Muscle of arm (tissue), 12 donors: ENCODE data around the gene CNIH1. TPM values are rescaled to one million over a fixed set of nuclear protein-coding genes. Genes with fewer than 3 reads are reported as not detected.
"Not testable (repeated sequence)": the region's sequence is repeated elsewhere in the genome, so short reads cannot be mapped to it uniquely, and the experiment has no call there.

Experiments
- DNase-seq: peaks from one replicate; pipeline ENCODE4 v3.0.0-alpha.2; 2013
- polyA plus RNA-seq, 12 donors: library from polyadenylated mRNA; unstranded; fragments of 120-200 nt; gene quantifications; one replicate each; pipeline ENCODE4 v1.2.1, GENCODE V29; 2013; ENCODE audit not compliant: insufficient read length in 12 of 12

Gene CNIH1
- polyA plus RNA-seq, 12 donors: 107 to 226 (median 197) TPM; not detected in 1

- no peak for DNase-seq
These were observed 48.9 kb downstream of the CNIH1 start for GRCh38 chr14:54392131-54392859.

- no peak for DNase-seq
These were observed 53.8 kb downstream of the CNIH1 start for GRCh38 chr14:54387328-54387727.

GRCh38 chr14:54385556-54385955 lies 55.6 kb downstream of the CNIH1 start:
- DNase-seq: no peak

GRCh38 chr14:54383835-54384234 lies 57.3 kb downstream of the CNIH1 start:
- DNase-seq: no peak

GRCh38 chr14:54381821-54382220 lies 59.4 kb downstream of the CNIH1 start:
- DNase-seq: no peak

- DNase-seq: not testable (repeated sequence)
These were observed 60.6 kb downstream of the CNIH1 start for GRCh38 chr14:54380558-54380957.

GRCh38 chr14:54378893-54379292 lies 62.3 kb downstream of the CNIH1 start:
- not testable (repeated sequence) for DNase-seq

- no peak for DNase-seq
These were observed 63.7 kb downstream of the CNIH1 start for GRCh38 chr14:54377501-54377900.

- no peak for DNase-seq
These were observed 66.9 kb downstream of the CNIH1 start for GRCh38 chr14:54374117-54374884.

Other genes with a start within 250 kb of the CNIH1 start
- gene CDKN3, start 44.4 kb downstream of the CNIH1 start, polyA plus RNA-seq: 10 to 100 TPM in 11 of 12 donors, not detected in 1; 26.1 to 41.2 (median 35.4) TPM
- gene GMFB, start 47.6 kb upstream of the CNIH1 start, polyA plus RNA-seq: 10 to 100 TPM in 11 of 12 donors, not detected in 1; 36.2 to 73.8 (median 59.1) TPM
- gene CGRRF1, start 68.5 kb upstream of the CNIH1 start, polyA plus RNA-seq: 10 to 100 TPM in 10 of 12 donors, 1 to 10 TPM in 1, not detected in 1; 8.9 to 23.7 (median 17.4) TPM
- 10 to 100 TPM in 11 of 12 donors, not detected in 1; 47.4 to 74.9 (median 63.3) TPM for gene SAMD4A, start 125.8 kb upstream of the CNIH1 start, polyA plus RNA-seq